Activated naive CD8-positive, alpha-beta T cell treated with anti-CD3 and anti-CD28 coated beads for 36 hours (primary cell): ENCODE data around the gene CCBE1. TPM values are rescaled to one million over a fixed set of nuclear protein-coding genes. Genes with fewer than 3 reads are reported as not detected.

Experiments used
- DNase-seq: peaks from one replicate; pipeline ENCODE4 v3.0.0; 2021
- H3K27ac Mint-ChIP-seq: one replicate; pipeline ENCODE4 v1.8.0; 2022; ENCODE audit warnings: mild to moderate bottlenecking, moderate library complexity, mixed read lengths
- H3K27me3 Mint-ChIP-seq: one replicate; pipeline ENCODE4 v1.8.0; 2022; ENCODE audit warnings: mild to moderate bottlenecking, mixed read lengths
- H3K36me3 Mint-ChIP-seq: one replicate; pipeline ENCODE4 v1.8.0; 2021; ENCODE audit warnings: mild to moderate bottlenecking, mixed read lengths
- H3K4me1 Mint-ChIP-seq: one replicate; pipeline ENCODE4 v1.8.0; 2021; ENCODE audit warnings: mixed read lengths
- H3K4me3 Mint-ChIP-seq: one replicate; pipeline ENCODE4 v1.8.0; 2022; ENCODE audit warnings: mild to moderate bottlenecking, moderate library complexity, mixed read lengths
- H3K9me3 Mint-ChIP-seq: one replicate; pipeline ENCODE4 v1.8.0; 2022; ENCODE audit warnings: mixed read lengths
- total RNA-seq, 2 experiments: library from RNA; stranded (reverse); gene quantifications; one replicate each; pipeline ENCODE4 v1.2.3, GENCODE V29; 2021

The CCBE1 gene
- total RNA-seq, 2 experiments from 2014 or later: not detected

- H3K4me3 Mint-ChIP-seq: no peak overlapping the region
- no peak for DNase-seq
- no peaks in the 10 kb centered on the region for H3K36me3 Mint-ChIP-seq
- H3K4me1 Mint-ChIP-seq: no peaks in the 10 kb centered on the region
- no peaks in the 10 kb centered on the region for H3K27me3 Mint-ChIP-seq
- H3K9me3 Mint-ChIP-seq: no peaks in the 10 kb centered on the region
- H3K27ac Mint-ChIP-seq: no peak overlapping the region
Measured at GRCh38 chr18:59554796-59555335, 142.4 kb downstream of the CCBE1 start.

- Mint-ChIP-seq H3K27me3 (no peaks in the 10 kb centered on the region), H3K36me3 (no peaks in the 10 kb centered on the region), H3K4me1 (no peaks in the 10 kb centered on the region), H3K4me3 (no peak overlapping the region), H3K9me3 (no peaks in the 10 kb centered on the region), H3K27ac (no peak overlapping the region)
- no peak for DNase-seq
Measured at GRCh38 chr18:59553273-59553870, 143.9 kb downstream of the CCBE1 start.

DNA sequence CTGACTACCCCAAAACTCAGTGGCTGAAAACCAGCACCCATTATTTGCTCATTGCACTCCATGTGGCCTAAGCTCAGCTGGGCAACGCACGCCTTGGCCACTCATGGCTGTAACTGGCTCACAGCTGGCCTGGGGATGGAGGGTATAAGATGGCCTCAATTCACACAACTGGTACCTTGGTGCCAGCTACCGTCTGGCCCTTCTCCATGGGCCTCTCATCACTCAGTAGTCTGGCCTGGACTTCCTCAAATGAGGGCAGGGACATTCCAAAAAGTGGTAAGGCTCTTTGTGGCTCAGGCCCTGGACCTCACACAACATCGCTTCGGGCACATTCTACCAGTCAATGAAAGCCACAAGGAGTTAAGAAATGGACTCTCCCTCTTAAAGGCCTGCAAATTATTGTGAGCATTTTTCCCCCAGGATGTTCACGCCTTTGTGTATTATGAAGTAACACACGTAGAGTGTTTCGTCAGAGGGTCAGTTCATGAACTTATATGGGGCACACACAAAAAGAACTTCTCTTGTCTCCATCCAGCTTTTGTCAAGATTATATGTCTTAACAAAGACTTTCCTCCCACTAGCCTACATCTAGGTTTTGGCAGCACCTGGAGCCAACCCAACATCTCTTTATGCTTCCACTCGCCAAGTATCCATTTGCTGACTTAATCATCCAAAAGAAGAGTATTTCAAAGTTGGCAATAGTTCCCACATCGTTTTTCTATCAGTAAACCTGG lies 145.2 kb downstream of the CCBE1 start:
- H3K36me3 Mint-ChIP-seq: no peaks in the 10 kb centered on the region
- peaks cover 6% of the 10 kb centered on the region for H3K27me3 Mint-ChIP-seq
- no peak overlapping the region for H3K27ac Mint-ChIP-seq
- no peak for DNase-seq
- no peaks in the 10 kb centered on the region for H3K9me3 Mint-ChIP-seq
- no peaks in the 10 kb centered on the region for H3K4me1 Mint-ChIP-seq
- no peak overlapping the region for H3K4me3 Mint-ChIP-seq

DNA sequence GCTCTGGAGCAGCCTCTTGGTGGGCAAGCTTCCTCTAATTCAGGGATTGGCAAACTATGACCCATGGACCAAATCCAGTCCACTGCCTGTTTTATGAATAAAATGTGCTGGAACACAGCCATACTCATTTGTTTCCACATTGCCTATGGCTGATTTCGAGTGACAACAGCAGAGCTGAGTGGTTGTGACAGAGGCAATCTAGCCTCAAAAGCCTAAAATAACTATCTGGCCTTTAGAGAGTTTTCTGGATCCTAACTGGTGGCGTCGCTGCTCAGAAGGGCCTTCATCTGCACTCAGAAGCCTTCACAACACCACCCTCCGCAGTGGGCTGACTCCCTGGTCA lies 147.1 kb downstream of the CCBE1 start:
- H3K36me3 Mint-ChIP-seq: no peaks in the 10 kb centered on the region
- no peak overlapping the region for H3K27ac Mint-ChIP-seq
- no peak overlapping the region for H3K4me3 Mint-ChIP-seq
- no peaks in the 10 kb centered on the region for H3K9me3 Mint-ChIP-seq
- peaks cover 6% of the 10 kb centered on the region for H3K27me3 Mint-ChIP-seq
- no peak for DNase-seq
- H3K4me1 Mint-ChIP-seq: no peaks in the 10 kb centered on the region

GRCh38 chr18:59549503-59550173 lies 147.6 kb downstream of the CCBE1 start:
- H3K27ac Mint-ChIP-seq: no peak overlapping the region
- no peak for DNase-seq
- H3K27me3 Mint-ChIP-seq: peaks cover 6% of the 10 kb centered on the region
- no peaks in the 10 kb centered on the region for H3K36me3 Mint-ChIP-seq
- no peak overlapping the region for H3K4me3 Mint-ChIP-seq
- no peaks in the 10 kb centered on the region for H3K4me1 Mint-ChIP-seq
- no peaks in the 10 kb centered on the region for H3K9me3 Mint-ChIP-seq

GRCh38 chr18:59547581-59548182 lies 149.5 kb downstream of the CCBE1 start:
- Mint-ChIP-seq H3K4me1 (no peaks in the 10 kb centered on the region), H3K9me3 (no peaks in the 10 kb centered on the region), H3K27ac (no peak overlapping the region), H3K27me3 (peaks cover 7% of the 10 kb centered on the region), H3K4me3 (no peak overlapping the region), H3K36me3 (no peaks in the 10 kb centered on the region)
- no peak for DNase-seq

DNA sequence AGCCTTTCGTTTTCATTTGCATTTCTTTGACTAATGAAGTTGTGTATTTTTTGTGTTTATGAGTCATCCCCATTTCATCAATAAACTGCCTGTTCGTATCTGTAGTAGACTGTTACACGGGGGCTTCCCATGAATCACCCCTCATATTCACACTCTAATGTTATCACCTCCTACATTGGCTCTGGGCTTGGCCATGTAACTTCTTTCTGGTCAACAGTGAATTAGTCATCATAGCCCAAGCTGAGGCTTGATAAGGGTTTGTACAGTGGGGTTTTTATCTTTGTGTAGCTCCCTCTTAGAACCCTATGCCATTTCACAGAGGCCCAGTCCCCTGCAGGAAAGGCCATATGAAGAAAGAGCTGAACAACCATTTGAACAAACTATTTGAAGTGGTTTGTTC lies 151.0 kb downstream of the CCBE1 start:
- Mint-ChIP-seq H3K9me3 (no peaks in the 10 kb centered on the region), H3K27ac (no peak overlapping the region), H3K4me1 (no peaks in the 10 kb centered on the region), H3K36me3 (no peaks in the 10 kb centered on the region), H3K4me3 (no peak overlapping the region), H3K27me3 (peaks cover 13% of the 10 kb centered on the region)
- DNase-seq: no peak

DNA sequence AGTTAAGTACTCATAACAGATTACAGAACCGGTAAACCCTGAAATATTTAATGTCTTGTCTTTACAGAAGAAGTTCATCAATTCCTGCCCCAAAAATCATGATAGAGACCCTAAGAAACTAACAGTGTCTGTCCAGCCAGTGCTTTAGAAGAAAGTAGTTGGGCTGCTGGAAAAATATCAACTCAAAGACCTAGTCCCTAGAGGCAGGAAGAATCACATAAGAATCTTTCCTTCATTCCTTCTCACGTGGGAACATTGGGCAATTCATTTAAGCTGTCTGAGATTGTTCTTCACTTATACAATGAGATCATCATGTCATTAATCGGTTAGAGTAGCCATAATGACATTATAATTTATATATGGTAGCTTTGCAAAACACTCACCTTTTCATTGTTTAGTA lies 156.4 kb downstream of the CCBE1 start:
- DNase-seq: no peak
- Mint-ChIP-seq H3K27me3 (peaks cover 18% of the 10 kb centered on the region), H3K9me3 (no peaks in the 10 kb centered on the region), H3K4me1 (no peaks in the 10 kb centered on the region), H3K36me3 (no peaks in the 10 kb centered on the region), H3K27ac (no peak overlapping the region), H3K4me3 (no peak overlapping the region)

DNA sequence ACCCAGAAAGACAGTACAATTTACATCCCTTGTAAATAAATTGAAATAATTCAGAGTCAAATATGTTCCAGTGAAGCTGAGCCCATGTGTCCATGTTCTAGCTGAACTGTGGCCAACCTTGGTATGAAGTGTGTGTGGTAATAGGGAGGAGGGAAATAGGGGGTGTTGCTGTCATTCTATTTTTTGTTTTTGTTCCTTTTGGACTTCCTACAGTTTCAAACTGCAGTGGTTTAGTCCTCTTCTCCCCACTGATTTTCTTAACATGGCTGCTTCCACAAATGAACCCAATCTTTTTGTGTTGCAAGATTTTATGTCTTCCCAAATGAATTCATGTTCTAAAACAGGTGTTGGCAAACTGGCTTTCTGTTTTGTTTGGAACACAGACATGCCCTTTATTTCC lies 156.9 kb downstream of the CCBE1 start:
- no peaks in the 10 kb centered on the region for H3K4me1 Mint-ChIP-seq
- H3K27ac Mint-ChIP-seq: no peak overlapping the region
- no peak overlapping the region for H3K4me3 Mint-ChIP-seq
- no peaks in the 10 kb centered on the region for H3K36me3 Mint-ChIP-seq
- DNase-seq: no peak
- peaks cover 18% of the 10 kb centered on the region for H3K27me3 Mint-ChIP-seq
- H3K9me3 Mint-ChIP-seq: no peaks in the 10 kb centered on the region

GRCh38 chr18:59539108-59539507 lies 158.1 kb downstream of the CCBE1 start:
- Mint-ChIP-seq H3K9me3 (no peaks in the 10 kb centered on the region), H3K4me3 (no peak overlapping the region), H3K36me3 (no peaks in the 10 kb centered on the region), H3K27me3 (peaks cover 21% of the 10 kb centered on the region), H3K4me1 (no peaks in the 10 kb centered on the region), H3K27ac (no peak overlapping the region)
- DNase-seq: no peak

- DNase-seq: no peak
- Mint-ChIP-seq H3K9me3 (no peaks in the 10 kb centered on the region), H3K4me3 (no peak overlapping the region), H3K27ac (no peak overlapping the region), H3K27me3 (peaks cover 20% of the 10 kb centered on the region), H3K4me1 (no peaks in the 10 kb centered on the region), H3K36me3 (no peaks in the 10 kb centered on the region)
Measured at GRCh38 chr18:59537579-59537978, 159.6 kb downstream of the CCBE1 start.

DNA sequence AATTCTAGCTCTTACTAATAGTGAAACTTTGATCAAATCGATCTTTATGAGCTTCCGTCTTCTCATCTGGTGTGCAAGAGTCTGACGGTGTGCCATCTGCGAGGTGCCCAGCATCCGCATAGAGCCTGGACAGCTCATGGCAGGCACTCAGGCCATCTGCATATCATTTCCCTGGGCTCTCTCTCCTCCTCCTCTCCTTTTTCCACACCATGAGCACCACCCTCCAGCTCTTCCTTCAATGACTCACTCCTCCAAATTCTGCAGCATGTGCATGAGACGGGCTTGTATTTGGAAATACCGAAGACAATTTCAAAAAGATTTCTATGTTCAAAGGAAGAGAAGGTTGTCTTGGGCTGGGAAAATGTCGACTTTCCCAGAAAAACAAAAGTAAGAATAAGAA lies 161.1 kb downstream of the CCBE1 start:
- H3K27me3 Mint-ChIP-seq: peaks cover 26% of the 10 kb centered on the region
- no peaks in the 10 kb centered on the region for H3K36me3 Mint-ChIP-seq
- H3K9me3 Mint-ChIP-seq: no peaks in the 10 kb centered on the region
- DNase-seq: no peak
- H3K4me3 Mint-ChIP-seq: no peak overlapping the region
- H3K27ac Mint-ChIP-seq: no peak overlapping the region
- no peaks in the 10 kb centered on the region for H3K4me1 Mint-ChIP-seq

GRCh38 chr18:59535055-59535454 lies 162.2 kb downstream of the CCBE1 start:
- H3K27ac Mint-ChIP-seq: no peak overlapping the region
- H3K36me3 Mint-ChIP-seq: no peaks in the 10 kb centered on the region
- no peak overlapping the region for H3K4me3 Mint-ChIP-seq
- H3K9me3 Mint-ChIP-seq: no peaks in the 10 kb centered on the region
- H3K27me3 Mint-ChIP-seq: peaks cover 25% of the 10 kb centered on the region
- no peaks in the 10 kb centered on the region for H3K4me1 Mint-ChIP-seq
- DNase-seq: no peak

DNA sequence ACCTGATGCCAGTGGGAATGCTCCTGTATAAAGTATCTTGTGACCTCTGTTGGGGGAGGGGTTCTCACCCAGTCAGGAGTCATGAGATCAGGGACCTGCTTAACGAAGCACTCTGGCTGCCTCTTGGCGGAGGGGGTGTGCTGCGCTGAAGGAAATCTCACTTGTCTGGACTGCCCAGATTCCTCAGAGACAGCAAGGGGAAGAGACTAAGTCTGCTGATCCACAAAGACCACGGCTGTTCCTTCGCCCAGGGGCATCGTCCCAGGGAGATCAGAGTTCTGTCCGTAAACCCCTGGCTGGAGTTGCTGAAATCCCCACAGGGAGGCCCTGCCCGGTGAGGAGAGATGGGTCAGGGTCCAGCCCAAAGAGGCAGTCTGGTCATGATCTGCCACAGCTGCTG lies 168.4 kb downstream of the CCBE1 start:
- H3K27ac Mint-ChIP-seq: no peak overlapping the region
- peaks cover 15% of the 10 kb centered on the region for H3K27me3 Mint-ChIP-seq
- DNase-seq: no peak
- no peaks in the 10 kb centered on the region for H3K4me1 Mint-ChIP-seq
- H3K36me3 Mint-ChIP-seq: no peaks in the 10 kb centered on the region
- H3K4me3 Mint-ChIP-seq: no peak overlapping the region
- H3K9me3 Mint-ChIP-seq: peaks cover 6% of the 10 kb centered on the region

- Mint-ChIP-seq H3K4me3 (no peak overlapping the region), H3K27ac (no peak overlapping the region), H3K9me3 (peaks cover 3% of the 10 kb centered on the region), H3K27me3 (peaks cover 13% of the 10 kb centered on the region), H3K36me3 (no peaks in the 10 kb centered on the region), H3K4me1 (no peaks in the 10 kb centered on the region)
- DNase-seq: no peak
Measured at GRCh38 chr18:59520562-59521355, 176.5 kb downstream of the CCBE1 start.
